Lung (tissue), 12 donors: Measurements from ENCODE around the gene SNAP25. TPM values are rescaled to one million over a fixed set of nuclear protein-coding genes. Genes with fewer than 3 reads are reported as not detected.

ENCODE experiments used
- ATAC-seq: fragments of 200-7000 bp; cut with Tn5 transposase; one replicate; pipeline ENCODE4 v1.9.1; 2020; ENCODE audit warnings: moderate number of reproducible peaks; ENCODE audit not compliant: insufficient read depth, low FRiP score
- DNase-seq, 3 donors: peaks; one replicate each; pipeline ENCODE4 v3.0.0-alpha.2; 2013 to 2017
- H3K27ac ChIP-seq, 2 donors: one replicate each; pipeline ENCODE4 v1.5.1; 2013; ENCODE audit warnings: mild to moderate bottlenecking in 2 of 2, moderate library complexity in 2 of 2, control low read depth in 1 of 2, inconsistent platforms in 1 of 2, low read depth in 1 of 2, low read length in 1 of 2
- H3K27me3 ChIP-seq, 3 donors: one replicate each; pipeline ENCODE4 v1.5.1; 2013; ENCODE audit warnings: low read length in 2 of 3; ENCODE audit not compliant: control insufficient read depth in 3 of 3, insufficient read depth in 3 of 3
- H3K36me3 ChIP-seq, 4 donors: one replicate each; pipeline ENCODE4 v1.5.1; 2013; ENCODE audit warnings: low read length in 4 of 4, mild to moderate bottlenecking in 1 of 4, moderate library complexity in 1 of 4; ENCODE audit not compliant: control insufficient read depth in 4 of 4, insufficient read depth in 4 of 4
- H3K4me1 ChIP-seq, 5 donors: one replicate each; pipeline ENCODE4 v1.5.1; 2013; ENCODE audit warnings: low read length in 5 of 5, mild to moderate bottlenecking in 2 of 5, moderate library complexity in 1 of 5; ENCODE audit not compliant: control insufficient read depth in 5 of 5, insufficient read depth in 5 of 5
- H3K4me3 ChIP-seq: one replicate; pipeline ENCODE4 v1.5.1; 2013; ENCODE audit warnings: mild to moderate bottlenecking, control low read depth, moderate library complexity
- H3K9ac ChIP-seq, 2 donors: one replicate each; pipeline ENCODE4 v1.5.1; 2013; ENCODE audit warnings: low read length in 2 of 2, control low read depth in 1 of 2; ENCODE audit not compliant: insufficient read depth in 1 of 2
- H3K9me3 ChIP-seq, 4 donors: one replicate each; pipeline ENCODE4 v1.5.1; 2013; ENCODE audit warnings: low read length in 3 of 4, mild to moderate bottlenecking in 1 of 4, moderate library complexity in 1 of 4; ENCODE audit not compliant: control insufficient read depth in 4 of 4, insufficient read depth in 3 of 4
- CTCF ChIP-seq: IDR thresholded peaks from 2 replicates; pipeline ENCODE4 v1.5.1; 2012; ENCODE audit warnings: mild to moderate bottlenecking; ENCODE audit errors: control extremely low read depth, extremely low read depth
- WGBS, 2 donors: extraction: QIAGEN DNeasy Blood & Tissue Kit; methylation state at CpG; one replicate each; pipeline ENCODE4 v1.1.7; 2013; 5-methylcytosine and 5-hydroxymethylcytosine counted together
- polyA plus RNA-seq, 2 donors: library from polyadenylated mRNA; stranded (reverse); fragments of 200-250 nt; gene quantifications; one replicate each; pipeline ENCODE4 v1.2.1, GENCODE V29; 2013
- total RNA-seq, 2 donors: library from RNA; depleted of rRNA in 1 of 2; stranded (reverse); fragments of >200 nt in 1 of 2; gene quantifications; one replicate each; pipeline ENCODE4 v1.2.1, GENCODE V29; 2014 to 2021
- donor health status: control.
- donor health status: control.
- donor health status: Bipolar disorder and iron deficiency.
- donor health status: healthy.
- donor health status: DM: yes; HTN: yes; CAD: no.

SNAP25 gene
- total and polyA plus RNA-seq, 4 donors = 0.14 to 5.4 (median 0.85) TPM

GRCh38 chr20:10332656-10333415, 114.2 kb downstream of the SNAP25 start:
- no peak overlapping the region for H3K4me3 ChIP-seq
- H3K36me3 ChIP-seq = no peaks in the 10 kb centered on the region
- no peaks in the 10 kb centered on the region for H3K4me1 ChIP-seq
- no peak for TF ChIP-seq CTCF
- no peaks in the 10 kb centered on the region for H3K9me3 ChIP-seq
- ATAC-seq (no peak), DNase-seq (peak in 1 of 3 donors; percentile 31)
- 56 to 81% methylated on average over 4 of the region's 4 CpGs for WGBS, 2 donors
- H3K27me3 ChIP-seq = no peaks in the 10 kb centered on the region
- H3K9ac ChIP-seq = no peak overlapping the region
- no peak overlapping the region for H3K27ac ChIP-seq

- DNase-seq = peak in 2 of 3 donors; percentile 10 to 46
- 86 to 89% methylated on average over 2 of the region's 2 CpGs for WGBS, 2 donors
Measured at GRCh38 chr20:10336959-10337729, 118.5 kb downstream of the SNAP25 start.

GRCh38 chr20:10338426-10339180, 120.0 kb downstream of the SNAP25 start:
- Histone ChIP-seq H3K36me3 (no peaks in the 10 kb centered on the region), H3K27ac (no peak overlapping the region), H3K9me3 (peaks cover 0 to 10% (median under 1%) of the 10 kb centered on the region in 4 donors), H3K4me3 (no peak overlapping the region), H3K4me1 (no peaks in the 10 kb centered on the region), H3K9ac (no peak overlapping the region), H3K27me3 (no peaks in the 10 kb centered on the region)
- DNase-seq (no peak), ATAC-seq (no peak)
- TF ChIP-seq CTCF = no peak
- WGBS, 2 donors = 54 to 70% methylated on average over 2 of the region's 2 CpGs

More at GRCh38 chr20:10336959-10337729, 118.5 kb downstream of the SNAP25 start:
- no peak for ATAC-seq
- H3K27ac ChIP-seq = no peak overlapping the region
- H3K9ac ChIP-seq = no peak overlapping the region
- H3K27me3 ChIP-seq = no peaks in the 10 kb centered on the region
- TF ChIP-seq CTCF = no peak
- H3K36me3 ChIP-seq = no peaks in the 10 kb centered on the region
- no peaks in the 10 kb centered on the region for H3K4me1 ChIP-seq
- H3K9me3 ChIP-seq = peaks cover 0 to 7% (median under 1%) of the 10 kb centered on the region in 4 donors
- no peak overlapping the region for H3K4me3 ChIP-seq
